Measurements from ENCODE around the gene RIN3. TPM values are rescaled to one million over a fixed set of nuclear protein-coding genes. Genes with fewer than 3 reads are reported as not detected.

RIN3 gene
- total and polyA plus RNA-seq, 8 donors = 13.8 to 54.8 (median 18.0) TPM

- peak; percentile 13 for ATAC-seq
- no peak for DNase-seq
- TF ChIP-seq CTCF (IDR thresholded peaks at IDR 0.05) = no peak
- Histone ChIP-seq H3K4me3 (no peak overlapping the region), H3K4me1 (peaks cover 16 to 28% of the 10 kb centered on the region in 2 donors), H3K36me3 (peaks cover 0 to 16% of the 10 kb centered on the region in 2 donors), H3K27me3 (no peaks in the 10 kb centered on the region), H3K9me3 (no peaks in the 10 kb centered on the region), H3K27ac (peak overlapping the region in 1 of 2 donors; percentile 26)
- intact Hi-C loops (cut with DNase I) = no loop called here
These were observed 180.6 kb downstream of the RIN3 start for GRCh38 chr14:92693998-92694795.

- Histone ChIP-seq H3K36me3 (peaks cover 0 to 9% of the 10 kb centered on the region in 2 donors), H3K9me3 (no peaks in the 10 kb centered on the region), H3K27ac (no peak overlapping the region), H3K27me3 (no peaks in the 10 kb centered on the region), H3K4me3 (no peak overlapping the region), H3K4me1 (peaks cover 16 to 28% of the 10 kb centered on the region in 2 donors)
- intact Hi-C loops (cut with DNase I) = no loop called here
- no peak for TF ChIP-seq CTCF (IDR thresholded peaks at IDR 0.05)
- ATAC-seq = no peak
- DNase-seq = no peak
These were observed 181.2 kb downstream of the RIN3 start for GRCh38 chr14:92694807-92695206.

GRCh38 chr14:92695562-92695961 lies 182.0 kb downstream of the RIN3 start:
- no peak for TF ChIP-seq CTCF (IDR thresholded peaks at IDR 0.05)
- ATAC-seq = no peak
- Histone ChIP-seq H3K36me3 (peaks cover 0 to 2% of the 10 kb centered on the region in 2 donors), H3K27me3 (no peaks in the 10 kb centered on the region), H3K4me3 (no peak overlapping the region), H3K27ac (no peak overlapping the region), H3K4me1 (peaks cover 16 to 28% of the 10 kb centered on the region in 2 donors), H3K9me3 (no peaks in the 10 kb centered on the region)
- intact Hi-C loops (cut with DNase I) = no loop called here
- DNase-seq = no peak

- no peak for TF ChIP-seq CTCF (IDR thresholded peaks at IDR 0.05)
- no peak overlapping the region for H3K4me3 ChIP-seq
- ATAC-seq (no peak), DNase-seq (no peak)
- no peak overlapping the region for H3K27ac ChIP-seq
- intact Hi-C loops (cut with DNase I) = no loop called here
- H3K4me1 ChIP-seq = peaks cover 16 to 28% of the 10 kb centered on the region in 2 donors
- no peaks in the 10 kb centered on the region for H3K36me3 ChIP-seq
- no peaks in the 10 kb centered on the region for H3K27me3 ChIP-seq
- H3K9me3 ChIP-seq = no peaks in the 10 kb centered on the region
These were observed 182.8 kb downstream of the RIN3 start for GRCh38 chr14:92696366-92696765.

- no peak for ATAC-seq
- Histone ChIP-seq H3K27ac (no peak overlapping the region), H3K27me3 (no peaks in the 10 kb centered on the region), H3K4me3 (no peak overlapping the region), H3K9me3 (no peaks in the 10 kb centered on the region), H3K36me3 (peaks cover 0 to 4% of the 10 kb centered on the region in 2 donors), H3K4me1 (peaks cover 2 to 32% of the 10 kb centered on the region in 2 donors)
- DNase-seq = no peak
- intact Hi-C loops (cut with DNase I) = no loop called here
- TF ChIP-seq CTCF (IDR thresholded peaks at IDR 0.05) = no peak
These were observed 184.8 kb downstream of the RIN3 start for GRCh38 chr14:92698393-92698792.
